Measurements from ENCODE around the gene RCN2.

Gene RCN2

GRCh38 chr15:76994971-76995945 lies 63.7 kb downstream of the RCN2 start, which contains the start of gene PSTPIP1:
TSS of gene PSTPIP1 (plus strand) at chr15:76995126. CDS start at chr15:76995574, 448 bp downstream.
- no peak for DNase-seq

GRCh38 chr15:76996076-76996525 lies 64.6 kb downstream of the RCN2 start:
- no peak for DNase-seq

GRCh38 chr15:76996526-76997401 lies 65.2 kb downstream of the RCN2 start:
- no peak for DNase-seq

GRCh38 chr15:76998663-76999285 lies 67.2 kb downstream of the RCN2 start:
- DNase-seq, result no peak

GRCh38 chr15:76999996-77000395 lies 68.4 kb downstream of the RCN2 start:
- no peak for DNase-seq

- no peak for DNase-seq
Measured at GRCh38 chr15:77001351-77001750, 69.8 kb downstream of the RCN2 start.

- DNase-seq, result no peak
Measured at GRCh38 chr15:77001966-77002365, 70.4 kb downstream of the RCN2 start.

- peak; percentile 14 for DNase-seq
Measured at GRCh38 chr15:77002436-77002835, 70.9 kb downstream of the RCN2 start.

GRCh38 chr15:77002954-77003912 lies 71.7 kb downstream of the RCN2 start:
- no peak for DNase-seq
